Epidermal melanocyte (primary cell): ENCODE measurements around the gene TOB2.
A peak's percentile ranks its signal among the peaks of the same experiment; 100 is the strongest.

Experiments used
- DNase-seq: peaks from one replicate; pipeline ENCODE4 v3.0.0; 2011; ENCODE audit warnings: low spot score; ENCODE audit not compliant: insufficient read length

The TOB2 gene

GRCh38 chr22:41446639-41447434, at the start of gene TOB2:
TSS of gene TOB2 (minus strand) at chr22:41446801. CDS start at chr22:41437345, 9,456 bp downstream.
- DNase-seq, result peak; percentile 50

- no peak for DNase-seq
Observed at GRCh38 chr22:41491374-41492100, 44.9 kb upstream of the TOB2 start.

GRCh38 chr22:41488596-41489385, 42.2 kb upstream of the TOB2 start:
- no peak for DNase-seq

- DNase-seq, result no peak
Observed at GRCh38 chr22:41488076-41488475, 41.5 kb upstream of the TOB2 start.

- DNase-seq, result no peak
Observed at GRCh38 chr22:41487037-41487935, 40.7 kb upstream of the TOB2 start.

GRCh38 chr22:41485033-41485432, 38.4 kb upstream of the TOB2 start:
- DNase-seq, result no peak

GRCh38 chr22:41482319-41482935, 35.8 kb upstream of the TOB2 start:
- no peak for DNase-seq

- DNase-seq, result no peak
Observed at GRCh38 chr22:41481925-41482318, 35.3 kb upstream of the TOB2 start.

GRCh38 chr22:41481131-41481830, 34.7 kb upstream of the TOB2 start:
- no peak for DNase-seq

GRCh38 chr22:41480397-41480735, 33.8 kb upstream of the TOB2 start:
- no peak for DNase-seq

GRCh38 chr22:41479671-41480396, 33.2 kb upstream of the TOB2 start:
- no peak for DNase-seq

- DNase-seq, result no peak
Observed at GRCh38 chr22:41478891-41479521, 32.4 kb upstream of the TOB2 start.

- no peak for DNase-seq
Observed at GRCh38 chr22:41478473-41478872, 31.9 kb upstream of the TOB2 start.

GRCh38 chr22:41474872-41475451, 28.4 kb upstream of the TOB2 start:
- DNase-seq, result no peak

GRCh38 chr22:41471568-41471967, 25.0 kb upstream of the TOB2 start:
- DNase-seq, result no peak

- DNase-seq, result no peak
Observed at GRCh38 chr22:41470886-41471285, 24.3 kb upstream of the TOB2 start.

GRCh38 chr22:41469218-41469851, 22.7 kb upstream of the TOB2 start:
- DNase-seq, result no peak
